H1 (cell line): ENCODE results near the gene MRPL36. TPM values are rescaled to one million over a fixed set of nuclear protein-coding genes. Genes with fewer than 3 reads are reported as not detected.

Source experiments
- CHD7 ChIP-seq: fragments of 300-600 bp; sonication (generic); IDR thresholded peaks from 2 replicates; pipeline ENCODE4 v1.7.1; 2012; ENCODE audit warnings: low read length, moderate library complexity, mild to moderate bottlenecking, inconsistent platforms; ENCODE audit not compliant: insufficient replicate concordance
- TEAD4 ChIP-seq: IDR thresholded peaks from 2 replicates; pipeline ENCODE4 v1.6.1; 2012; ENCODE audit warnings: low read depth, low read length, inconsistent platforms, mixed read lengths
- polyA plus RNA-seq, 7 experiments: library from polyadenylated mRNA; depleted of rRNA in 3 of 7; stranded (reverse) in 5 of 7; unstranded in 2 of 7; fragments of >200 nt in 5 of 7; fragments of 200-250 nt in 2 of 7; gene quantifications; 1 replicate in 5 of 7; 2 replicates in 1 of 7; 4 replicates in 1 of 7; pipeline versions ENCODE4 v1.2.1 to v1.2.3, GENCODE V29; 2011 to 2013; ENCODE audit warnings: missing spikeins in 2 of 7, mixed read lengths in 2 of 7
- total RNA-seq: library from RNA; stranded (reverse); fragmentation: NEBNext Ultra II Directional; extraction: Animal tissue kit (Norgen Biotek cat#: 25700); gene quantifications from 2 replicates; pipeline ENCODE4 v1.2.1, GENCODE V29; 2021

The MRPL36 gene
- total and polyA plus RNA-seq, 2 of the 8 experiments (the other 6 are each of a cell fraction or from before 2014, with no cell fraction given) = 56.3 to 81.5 TPM

- TF ChIP-seq CHD7 (no peak), TEAD4 (no peak)
Measured at GRCh38 chr5:1780614-1780930, 19.1 kb downstream of the MRPL36 start (continued).
